GM19239 (cell line): Measurements from ENCODE around the gene PERCC1.

Experiments
- DNase-seq: peaks from one replicate; pipeline ENCODE4 v3.0.0; 2011; ENCODE audit warnings: low spot score; ENCODE audit not compliant: insufficient read length
- FAIRE-seq: peaks from 2 replicates; lab custom pipeline; 2011; peaks lifted over from hg19 to GRCh38; lab: Jason Lieb, UNC

The PERCC1 gene

DNA sequence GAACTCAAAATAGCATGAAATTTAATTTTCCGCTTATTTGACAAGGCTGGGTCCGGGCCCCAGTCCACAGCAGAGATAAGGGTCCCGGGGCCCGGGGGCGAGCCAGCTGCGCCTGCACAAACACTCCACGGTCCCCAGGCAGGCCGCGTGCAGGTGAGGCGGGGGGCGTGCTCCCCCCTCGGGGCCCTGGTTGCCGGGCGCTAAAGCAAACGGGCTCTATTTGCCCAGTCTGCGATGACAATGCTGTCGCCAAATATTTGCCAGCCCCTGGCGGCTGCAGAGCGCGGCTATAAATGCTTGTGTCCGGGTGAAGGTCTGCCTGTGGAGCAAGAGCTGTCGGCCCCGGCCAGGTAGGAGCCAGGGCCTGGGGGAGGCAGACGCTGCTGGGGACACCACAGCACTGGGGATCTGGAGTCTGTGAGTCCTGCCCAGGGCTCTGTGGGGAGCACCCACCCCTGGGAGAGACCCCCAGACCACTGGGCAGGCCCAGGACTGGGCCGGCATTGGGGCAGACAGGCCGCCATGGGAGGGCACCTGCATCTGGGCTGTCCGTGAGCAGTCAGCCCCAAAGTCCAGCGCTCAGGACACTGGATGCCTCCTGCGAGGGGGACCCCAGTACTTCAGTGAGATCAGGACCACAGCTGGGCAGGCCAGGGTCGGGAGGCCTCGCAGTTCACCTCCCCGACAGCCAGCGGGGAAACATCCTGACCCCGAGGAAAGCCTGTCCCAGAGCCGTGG is at the start of gene PERCC1:
PERCC1 (plus strand) TSS at position 320 of the 738 bp plus-strand sequence. CDS start 1,516 bp downstream, outside the sequence.
- FAIRE-seq (no peak), DNase-seq (no peak)

DNA sequence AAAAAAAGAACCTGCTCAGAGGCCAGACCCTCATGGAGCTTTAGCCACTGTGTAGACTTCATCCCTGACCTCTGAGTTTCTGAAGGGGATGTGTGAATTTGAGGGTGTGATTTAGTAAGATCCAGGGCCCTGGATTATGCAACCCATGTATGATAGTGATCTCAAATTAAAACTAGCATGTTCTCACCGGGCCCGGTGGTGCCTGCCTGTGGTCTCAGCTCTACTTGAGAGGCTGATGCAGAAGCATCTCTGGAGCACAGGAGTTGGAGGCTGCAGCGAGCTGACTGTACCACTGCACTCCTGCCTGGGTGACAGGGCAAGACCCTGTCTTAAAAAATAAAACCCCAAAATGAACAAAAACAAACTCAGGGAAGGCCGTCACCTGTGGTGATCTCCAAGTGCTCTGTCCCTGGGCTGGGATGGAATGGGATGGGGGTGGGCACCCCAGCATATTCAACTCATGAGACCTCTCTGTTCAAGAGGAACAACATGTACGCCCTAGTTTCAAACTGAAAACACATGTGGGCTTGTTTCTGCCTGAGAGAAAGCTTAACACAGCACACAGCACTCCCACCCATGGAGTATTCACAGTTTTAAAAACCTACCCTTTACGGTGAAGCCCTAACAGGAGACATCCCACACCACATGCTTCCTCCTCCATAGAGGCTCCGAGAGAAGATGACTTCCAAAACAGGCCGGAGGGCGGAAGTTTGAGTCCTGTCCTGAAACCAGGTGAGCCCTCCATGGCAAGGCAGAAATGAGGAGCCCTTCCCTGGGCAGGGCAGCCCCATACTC is 49.1 kb upstream of the PERCC1 start:
- DNase-seq (no peak), FAIRE-seq (no peak)

DNA sequence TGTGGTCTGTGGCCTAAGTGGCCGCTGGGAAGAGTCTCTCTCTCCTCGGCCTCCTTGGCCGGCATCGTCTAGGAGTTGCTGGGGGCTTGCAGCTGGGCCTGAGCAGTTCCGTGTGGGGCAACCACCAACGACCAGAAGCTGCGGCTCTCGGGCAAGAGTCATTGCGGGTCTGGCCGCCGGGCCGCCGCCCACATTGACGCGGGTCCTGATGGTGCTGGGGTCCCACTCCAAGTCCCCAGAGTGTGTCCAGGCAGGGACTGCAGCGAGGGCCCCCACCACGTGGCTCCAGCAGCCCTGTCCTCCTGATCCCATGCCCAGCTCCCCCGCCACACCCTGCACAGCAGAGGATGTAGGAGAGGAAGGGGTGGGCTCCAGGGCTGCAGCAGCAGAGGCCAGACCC is 47.3 kb upstream of the PERCC1 start:
- FAIRE-seq: no peak

DNA sequence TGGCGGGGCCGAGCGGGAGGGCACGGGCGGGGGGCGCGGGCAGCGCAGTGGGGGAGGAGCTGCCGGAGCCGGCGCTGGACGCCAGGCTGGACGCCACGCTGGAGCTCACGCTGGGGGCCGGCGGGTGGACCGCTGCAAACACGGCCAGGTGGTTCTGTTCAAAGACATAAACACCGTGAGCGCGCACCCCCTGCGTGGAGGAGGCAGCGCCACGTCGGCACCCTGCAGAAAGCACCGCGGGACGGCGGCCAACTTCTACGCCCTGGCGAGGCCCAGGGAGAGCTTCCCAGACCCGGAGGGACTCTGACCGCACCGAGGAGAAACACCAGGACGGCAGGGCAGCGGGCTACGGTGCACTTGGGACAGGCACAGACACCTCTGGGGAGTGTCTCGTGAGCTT is 45.6 kb upstream of the PERCC1 start:
- DNase-seq (no peak), FAIRE-seq (no peak)

More for the DNA sequence above, 47.3 kb upstream of the PERCC1 start:
- DNase-seq: no peak

DNA sequence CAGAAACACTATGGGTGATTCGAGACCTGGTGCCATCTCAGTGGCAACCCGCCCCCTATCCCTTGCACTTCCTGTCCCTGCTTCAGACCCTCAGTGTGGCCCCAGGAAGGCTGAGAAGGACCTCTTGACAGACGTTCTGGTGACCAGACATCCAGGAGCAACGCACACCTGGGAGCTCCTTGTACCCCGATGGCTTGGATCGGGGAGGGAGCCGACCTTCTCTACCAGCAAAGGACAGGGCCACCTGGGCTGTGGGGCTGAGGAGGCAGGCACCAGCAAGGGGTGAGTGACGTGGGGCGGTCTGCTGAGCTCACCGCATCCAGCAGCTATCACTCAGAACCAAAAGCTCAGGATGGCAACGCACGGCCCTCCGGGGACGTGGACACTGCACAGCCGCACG is 43.5 kb upstream of the PERCC1 start:
- FAIRE-seq (no peak), DNase-seq (no peak)

DNA sequence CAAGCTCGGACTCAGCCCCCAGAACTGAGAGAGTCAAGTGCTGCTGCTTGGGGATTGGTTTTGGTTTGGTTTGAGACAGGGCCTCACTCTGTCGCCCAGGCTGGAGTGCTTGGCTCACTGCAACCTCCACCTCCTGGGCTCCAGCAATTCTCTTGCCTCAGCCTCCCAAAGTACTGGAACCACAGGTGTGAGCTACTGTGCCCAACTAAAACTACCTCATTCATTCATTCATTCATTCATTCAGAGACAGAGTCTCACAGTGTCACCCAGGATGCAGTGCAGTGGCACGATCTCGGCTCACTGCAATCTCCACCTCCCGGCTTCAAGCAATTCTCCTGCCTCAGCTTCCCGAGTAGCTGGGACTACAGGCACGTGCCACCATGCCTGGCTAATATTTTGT is 41.1 kb upstream of the PERCC1 start:
- FAIRE-seq (no peak), DNase-seq (no peak)

DNA sequence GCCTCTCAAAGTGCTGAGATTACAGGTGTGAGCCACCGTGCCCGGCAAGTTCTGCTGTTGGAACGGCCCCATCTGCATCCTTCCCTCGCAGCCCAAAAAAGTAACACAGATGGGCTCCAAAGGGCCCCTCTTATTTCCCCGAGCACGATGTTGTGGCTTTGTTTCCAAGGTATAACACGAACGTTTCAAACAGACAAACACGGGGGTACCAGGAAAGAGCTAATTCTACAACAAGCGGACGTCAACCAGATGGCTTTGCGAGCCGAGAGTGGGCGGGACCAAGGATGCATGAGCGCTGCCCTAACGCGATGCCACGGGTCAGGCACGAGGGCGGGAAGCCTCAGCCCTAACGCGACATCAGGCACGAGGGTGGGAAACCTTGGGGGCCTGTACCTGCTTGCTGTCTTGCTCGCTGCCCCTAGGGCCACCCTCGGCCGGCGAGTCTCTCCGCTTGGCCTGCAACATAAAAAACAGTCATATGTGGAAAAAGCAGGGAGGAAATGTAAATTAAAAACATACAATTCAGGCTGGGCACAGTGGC is 40.6 kb upstream of the PERCC1 start:
- no peak for FAIRE-seq

DNA sequence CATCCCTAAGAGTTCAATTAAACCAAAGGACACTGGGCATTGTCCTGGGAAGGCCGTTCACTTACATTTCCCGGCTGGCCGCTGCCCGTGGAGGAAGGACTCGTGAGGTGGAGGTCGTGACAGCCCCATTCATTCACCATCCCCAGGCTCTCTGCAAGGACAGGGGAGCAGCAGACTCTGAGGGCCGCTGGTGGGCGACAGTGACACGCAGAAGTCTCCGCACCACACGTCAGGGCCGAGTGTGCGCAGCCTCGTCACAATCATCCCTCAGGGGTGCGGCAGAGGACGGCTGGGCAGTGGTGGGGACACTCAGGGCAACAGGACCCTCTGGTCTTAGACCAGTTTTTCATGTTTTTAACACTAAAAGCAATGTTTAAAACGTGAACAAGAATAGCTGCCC is 38.1 kb upstream of the PERCC1 start:
- DNase-seq (no peak), FAIRE-seq (no peak)

More for the DNA sequence above, 40.6 kb upstream of the PERCC1 start:
- DNase-seq: no peak

DNA sequence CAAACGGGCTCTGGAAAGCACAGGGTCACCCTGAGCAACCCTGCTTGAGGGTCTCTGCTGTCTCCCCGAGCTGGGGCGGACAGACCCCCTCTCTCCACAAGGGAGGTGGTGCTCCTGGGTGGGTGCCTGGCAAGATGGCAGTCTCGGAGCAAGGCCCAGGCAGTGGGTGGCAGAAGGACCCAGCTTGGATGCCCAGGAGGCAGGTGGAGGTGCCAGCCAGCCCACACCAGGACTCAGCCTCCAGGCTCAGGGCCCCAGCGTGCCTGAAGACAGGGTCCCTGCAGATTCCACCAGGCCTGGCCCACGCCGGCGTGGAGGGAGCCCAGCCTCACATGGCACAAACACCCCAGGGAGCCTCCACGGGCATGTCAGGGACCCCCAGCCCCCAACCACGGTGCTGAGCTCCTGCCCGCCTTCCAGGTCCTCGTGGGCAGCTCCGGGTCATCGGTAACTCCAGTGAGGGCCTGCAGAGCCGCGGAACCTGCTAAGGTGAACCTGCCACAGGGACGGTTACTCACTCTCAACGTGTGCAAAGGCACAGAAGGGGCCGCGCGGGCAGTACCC is 37.2 kb upstream of the PERCC1 start:
- no peak for FAIRE-seq
- no peak for DNase-seq

DNA sequence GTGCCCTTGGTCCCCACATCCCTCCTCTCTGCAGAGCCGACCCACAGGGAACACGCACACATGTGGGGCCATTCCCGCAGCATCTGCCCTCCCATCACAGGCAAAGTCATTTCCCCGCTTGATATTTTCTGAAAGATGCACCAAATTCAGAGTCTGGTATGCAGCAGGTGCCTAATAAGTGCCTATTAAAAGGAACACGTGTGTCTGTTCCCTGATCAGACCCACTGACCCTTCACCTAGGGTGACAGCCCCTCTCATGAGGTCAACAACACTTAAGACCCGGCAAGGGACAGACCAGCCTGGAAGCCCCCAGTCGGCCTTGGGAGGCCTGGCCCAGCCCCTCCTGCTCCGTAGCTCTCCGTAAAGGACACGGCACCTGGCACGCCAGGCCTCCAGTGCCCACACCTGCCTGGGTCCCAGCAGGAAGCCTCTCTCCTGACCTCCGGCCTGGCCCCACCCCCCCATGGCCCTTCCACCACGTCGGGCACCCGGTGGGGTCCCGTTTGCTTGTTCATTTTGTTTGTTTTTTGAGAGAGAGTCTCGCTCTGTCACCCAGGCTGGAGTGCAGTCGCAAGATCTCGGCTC is 36.4 kb upstream of the PERCC1 start:
- FAIRE-seq (no peak), DNase-seq (no peak)

DNA sequence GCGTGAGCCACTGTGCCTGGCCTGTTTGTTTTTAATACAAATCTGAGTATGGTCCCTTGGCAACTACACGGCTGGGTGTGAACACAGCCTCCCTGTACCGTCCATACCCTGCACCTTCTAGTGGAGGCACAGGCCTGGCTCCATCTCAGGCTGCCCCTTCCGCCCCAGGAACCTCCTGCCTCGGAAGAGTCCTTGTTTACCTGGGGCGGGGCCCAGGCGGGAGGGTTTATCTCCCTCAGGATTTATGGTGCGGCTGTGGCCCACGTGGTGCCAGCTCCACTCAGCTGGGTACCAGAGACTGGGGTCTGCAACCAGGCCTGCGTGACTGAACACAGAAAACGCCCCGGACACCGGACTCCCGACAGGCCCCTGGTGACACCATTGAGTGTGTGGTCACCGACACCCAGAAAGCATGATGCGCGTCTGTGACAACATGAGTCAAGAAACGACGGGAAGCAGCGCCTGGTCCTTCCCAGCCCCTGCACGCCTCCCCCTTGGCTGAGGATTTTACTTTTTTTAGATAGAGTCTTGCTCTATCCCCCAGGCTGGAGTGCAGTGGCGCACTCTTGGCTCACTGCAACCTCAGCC is 35.3 kb upstream of the PERCC1 start:
- no peak for FAIRE-seq
- DNase-seq: no peak

DNA sequence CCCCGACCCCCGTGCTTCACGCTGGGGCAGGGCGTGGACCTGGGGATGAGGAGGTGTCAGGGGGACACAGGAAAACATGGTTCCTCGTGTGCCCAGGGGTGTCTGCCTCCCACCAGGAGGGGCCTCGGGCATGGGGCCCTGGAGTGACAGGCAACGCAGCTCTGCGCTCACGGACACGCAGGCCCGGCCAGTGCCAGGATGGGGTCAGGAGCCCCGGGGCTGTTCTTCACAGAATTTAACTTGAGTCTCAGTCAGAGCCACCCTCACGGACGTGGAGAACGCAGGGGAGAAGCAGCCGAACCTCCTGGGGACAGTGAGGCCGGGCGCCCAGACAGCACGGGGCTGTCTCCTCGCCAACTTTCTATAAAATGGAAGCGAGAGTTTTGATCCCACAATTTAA is 33.1 kb upstream of the PERCC1 start:
- DNase-seq: no peak
- no peak for FAIRE-seq

DNA sequence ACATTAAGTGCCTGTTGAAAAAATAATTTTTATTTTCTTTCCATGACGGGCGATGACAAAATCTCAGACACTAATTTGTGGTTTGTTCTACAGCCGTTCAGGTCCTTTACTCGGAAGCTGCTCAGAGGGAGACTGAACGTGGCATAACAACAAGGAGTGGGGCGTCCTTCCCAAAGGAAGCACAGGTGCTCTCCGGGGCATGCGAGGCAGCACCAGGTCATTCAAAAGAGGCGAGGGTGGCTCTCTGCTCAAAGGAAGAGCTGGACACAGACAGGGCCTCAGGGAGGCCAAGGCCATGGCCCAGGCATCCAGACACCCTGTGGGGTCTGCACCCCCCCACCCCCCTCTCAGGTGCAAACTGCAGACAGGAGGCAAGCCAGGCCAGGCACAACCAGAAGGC is 32.5 kb upstream of the PERCC1 start:
- FAIRE-seq (no peak), DNase-seq (no peak)

DNA sequence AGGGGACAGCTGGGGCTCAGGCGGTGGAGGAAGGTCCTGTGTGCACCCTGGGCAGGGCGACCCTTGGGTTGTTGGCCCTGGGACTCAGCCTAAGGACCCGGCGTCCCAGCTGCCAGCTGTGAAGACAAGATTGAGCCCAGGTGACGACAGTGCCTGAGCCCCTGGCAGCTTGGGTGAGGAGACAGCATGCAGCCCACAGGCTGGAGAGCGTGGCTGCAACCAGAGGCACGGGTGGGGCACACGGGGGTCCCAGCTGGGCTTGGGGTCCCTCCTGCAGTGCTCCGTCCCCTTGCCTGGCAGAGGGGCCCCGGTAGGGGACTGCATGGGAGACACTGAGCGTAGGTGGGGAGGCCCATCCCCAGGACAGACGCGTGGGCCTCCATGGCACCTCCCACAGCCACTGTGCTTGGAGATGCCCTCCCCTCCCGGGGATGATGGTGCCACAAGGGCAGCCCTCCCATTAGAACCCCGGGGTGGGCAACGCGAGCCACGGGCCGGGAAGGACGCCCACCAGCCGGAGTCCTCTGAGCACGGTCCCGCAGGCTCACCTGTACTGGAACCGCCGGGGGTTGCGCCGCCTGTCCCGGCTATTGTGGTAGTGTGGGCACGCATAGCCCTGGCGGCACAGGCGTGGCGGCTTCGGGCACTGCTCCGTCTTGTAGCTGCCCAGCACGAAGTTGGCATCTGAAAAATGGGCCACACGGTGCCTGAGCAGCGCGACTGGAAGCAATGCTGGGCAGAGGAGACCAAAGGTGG is 31.9 kb upstream of the PERCC1 start:
- DNase-seq: no peak
- FAIRE-seq: no peak

DNA sequence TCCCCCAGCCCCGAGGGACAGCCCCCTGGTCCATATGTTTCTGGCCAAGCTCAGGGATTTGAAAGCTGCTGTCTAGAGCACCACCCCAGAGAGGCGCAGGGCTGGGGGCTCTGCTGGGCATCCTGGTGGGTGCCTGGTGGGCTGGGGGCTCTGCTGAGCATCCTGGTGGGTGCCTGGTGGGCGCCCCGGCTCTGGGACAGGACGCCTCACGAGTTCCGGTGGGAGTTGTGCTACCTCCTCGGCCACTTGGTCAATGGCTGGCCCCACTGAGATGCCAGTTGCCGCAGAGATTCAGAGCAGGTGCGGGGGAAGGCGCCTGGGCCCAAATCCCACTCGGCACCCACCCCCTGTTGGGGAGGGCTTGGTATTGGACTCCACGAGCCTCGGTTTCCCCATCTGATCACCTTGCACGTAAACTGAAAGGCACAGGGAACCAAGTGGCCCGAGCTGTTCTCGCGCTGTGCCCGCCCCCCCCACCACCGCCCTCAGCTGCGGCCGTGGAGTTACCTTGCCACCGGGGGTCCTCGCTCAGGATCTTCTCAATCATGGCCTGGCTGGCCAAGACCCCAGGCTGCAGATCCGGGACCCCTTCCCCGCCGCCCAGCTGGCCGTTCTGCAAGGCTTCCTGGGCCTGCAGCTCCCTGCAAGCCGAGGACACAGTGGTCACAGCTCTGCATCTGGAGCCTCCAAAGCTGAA is 29.7 kb upstream of the PERCC1 start:
- DNase-seq: no peak
- FAIRE-seq: no peak

DNA sequence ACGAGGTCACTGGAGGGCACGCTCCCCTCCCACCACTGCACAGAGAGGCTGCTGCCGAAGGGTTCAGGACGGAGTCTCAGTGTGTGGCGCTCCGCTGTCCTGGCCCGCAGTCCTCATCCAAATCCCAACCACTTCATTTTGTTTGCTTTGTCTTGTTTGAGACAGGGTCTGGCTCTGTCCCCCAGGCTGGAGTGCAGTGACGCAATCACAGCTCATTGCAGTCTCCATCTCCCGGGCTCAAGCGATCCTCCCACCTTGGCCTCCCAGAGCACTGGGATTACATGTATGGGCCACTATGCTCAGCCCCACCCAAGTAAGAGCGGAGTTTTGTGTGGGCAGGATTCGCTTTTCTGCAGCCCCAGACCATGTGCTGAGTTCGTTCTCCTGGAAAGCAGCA is 29.1 kb upstream of the PERCC1 start:
- FAIRE-seq (no peak), DNase-seq (no peak)

DNA sequence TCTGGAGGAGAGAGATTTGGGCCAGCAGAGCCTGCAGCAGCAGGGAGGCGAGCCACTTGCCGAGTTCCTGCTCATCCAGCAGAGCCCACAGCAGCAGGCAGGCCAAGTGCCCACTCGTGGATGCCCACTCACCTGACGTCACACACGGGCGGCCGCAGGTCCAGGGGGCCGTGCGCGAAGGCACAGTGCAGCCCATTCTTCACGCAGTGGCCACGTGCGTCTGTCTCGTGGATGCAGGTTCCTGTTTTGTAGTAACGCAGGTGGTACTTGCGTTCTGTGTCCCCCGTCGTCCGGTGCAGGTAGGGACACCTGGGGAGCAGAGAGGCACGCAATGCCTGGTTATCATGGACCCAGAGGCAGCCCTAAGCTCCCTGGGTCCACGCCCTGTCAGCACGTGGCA is 27.8 kb upstream of the PERCC1 start:
- FAIRE-seq (no peak), DNase-seq (no peak)

DNA sequence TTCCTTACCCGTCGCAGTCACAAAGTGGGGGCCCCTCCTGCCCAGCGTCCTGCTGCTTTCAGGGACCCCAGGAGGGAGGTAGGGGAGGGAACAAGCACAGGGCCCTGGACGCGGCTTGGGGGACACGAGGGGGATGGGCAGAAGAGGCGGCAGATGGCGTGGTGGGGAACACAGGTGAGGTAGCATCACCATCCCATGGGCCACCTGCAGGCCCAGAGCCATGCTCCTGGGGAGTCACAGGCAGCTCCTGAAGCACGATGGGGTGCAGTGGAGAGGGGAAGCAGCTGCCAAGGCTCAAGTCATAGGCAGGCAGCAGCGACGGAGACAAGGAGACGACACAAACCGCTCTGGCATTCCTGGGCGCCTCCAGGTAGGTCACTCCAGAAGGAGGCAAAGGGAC is 27.1 kb upstream of the PERCC1 start:
- DNase-seq: no peak
- no peak for FAIRE-seq

DNA sequence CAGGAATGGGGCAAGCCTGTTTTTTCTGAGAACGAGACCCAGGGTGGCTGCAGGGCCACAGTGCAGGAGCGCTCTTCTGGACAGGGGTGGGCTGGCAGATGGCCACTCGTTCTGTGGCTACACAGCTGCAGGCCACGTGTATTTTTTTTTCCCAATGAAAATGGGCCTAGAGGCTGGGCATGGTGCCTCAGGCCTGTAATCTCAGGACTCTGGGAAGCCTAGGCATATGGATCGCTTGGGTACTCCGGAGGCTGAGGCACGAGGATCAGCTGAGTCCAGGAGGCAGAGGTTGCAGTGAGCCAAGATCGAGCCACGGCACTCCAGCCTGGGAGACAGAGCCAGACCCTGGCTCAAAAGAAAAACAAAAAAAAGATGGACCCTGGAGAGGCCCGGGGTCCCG is 23.1 kb upstream of the PERCC1 start:
- no peak for DNase-seq
- FAIRE-seq: no peak
